ENCODE data around the gene MYMX. TPM values are rescaled to one million over a fixed set of nuclear protein-coding genes. Genes with fewer than 3 reads are reported as not detected.

The MYMX gene
- total RNA-seq: under 1 TPM in 1 of 4 donors, not detected in 3; 0.95 TPM

DNA sequence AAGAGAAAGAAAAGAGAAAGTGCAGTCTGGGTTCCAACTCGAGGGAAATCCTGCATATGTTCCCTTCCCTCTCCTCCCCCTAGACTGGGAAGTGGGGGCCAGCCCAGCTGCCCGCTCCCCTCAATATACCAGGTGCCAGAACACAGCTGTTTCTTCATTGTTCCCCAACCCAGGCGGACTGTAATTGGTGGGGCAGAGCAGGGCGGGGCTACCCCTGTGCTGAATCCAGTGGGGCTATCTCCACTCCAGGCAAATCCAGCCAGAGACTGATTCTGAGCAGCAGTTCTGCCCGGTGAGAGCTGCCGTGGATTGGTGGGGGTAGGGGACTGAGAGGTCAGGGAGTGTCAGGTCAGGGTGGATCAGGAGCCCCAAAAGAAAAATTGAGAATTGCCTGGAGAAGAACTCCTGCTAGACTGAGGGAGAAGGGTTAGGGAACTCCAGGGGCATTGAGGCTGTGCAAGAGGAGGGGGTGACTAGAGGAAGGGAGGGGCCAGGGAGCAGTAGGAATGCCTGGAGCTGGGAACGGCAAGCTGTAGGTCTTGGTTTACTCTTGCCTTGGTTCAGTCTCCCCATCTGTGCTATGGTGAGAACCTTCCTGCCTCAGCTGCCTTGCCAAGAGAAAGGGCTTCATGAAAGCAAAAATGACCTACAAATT, at the start of gene MYMX:
MYMX (plus strand) TSS at position 250 of the 655 bp plus-strand sequence. CDS start 546 bp downstream, outside the sequence.
- Histone ChIP-seq H3K27me3 (no peaks in the 10 kb centered on the region), H3K36me3 (no peaks in the 10 kb centered on the region), H3K27ac (peak within 1 kb of the TSS; percentile 48 to 94 (median 86)), H3K4me1 (peaks cover 22 to 55% (median 41%) of the 10 kb centered on the region in 4 donors), H3K4me3 (no peak within 1 kb of the TSS), H3K9me3 (no peaks in the 10 kb centered on the region)
- in situ Hi-C loops (cut with MboI; ENCODE audit: low pct_ligation_motif_present in 1 of 4, low pct_unique_long_range_greater_than_20kb in 1 of 4, low sequenced_read_pairs in 3 of 4): no loop called here
- intact Hi-C loops (cut with DNase I; ENCODE audit: low total_unique reads): no loop called here
- 6 to 23% methylated on average over 3 to 7 of the region's 7 CpGs for WGBS, 2 donors (ENCODE audit: low coverage in 1 of 2)
- no peak for DNase-seq
- TF ChIP-seq EP300 (IDR thresholded peaks at IDR 0.05; ENCODE audit: low read depth) (no peak), POLR2AphosphoS5 (IDR thresholded peaks at IDR 0.05) (no peak), POLR2A (IDR thresholded peaks at IDR 0.05) (no peak), CTCF (IDR thresholded peaks at IDR 0.05) (no peak)

DNA sequence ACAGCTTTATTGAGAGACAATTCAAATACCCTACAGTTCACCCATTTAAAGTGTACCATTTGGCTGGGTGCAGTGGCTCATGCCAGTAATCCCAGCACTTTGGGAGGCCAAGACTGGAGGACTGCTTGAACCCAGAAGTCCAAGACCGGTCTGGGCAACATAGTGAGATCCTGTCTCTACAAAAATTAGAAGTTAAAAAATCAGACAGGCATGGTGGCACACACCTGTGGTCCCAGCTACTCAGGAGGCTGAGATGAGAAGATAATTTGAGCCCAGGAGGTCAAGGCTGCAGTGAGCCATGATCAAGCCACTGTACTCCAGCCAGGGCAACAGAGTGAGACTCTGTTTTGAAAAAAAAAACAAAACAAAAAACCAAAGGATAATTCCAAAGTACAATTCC, 49.2 kb upstream of the MYMX start:
- Histone ChIP-seq H3K4me3 (no peak overlapping the region), H3K27me3 (no peaks in the 10 kb centered on the region), H3K9me3 (no peaks in the 10 kb centered on the region), H3K36me3 (no peaks in the 10 kb centered on the region), H3K27ac (no peak overlapping the region), H3K4me1 (peaks cover 0 to 20% (median 10%) of the 10 kb centered on the region in 4 donors)
- in situ Hi-C loops (cut with MboI; ENCODE audit: low pct_ligation_motif_present in 1 of 4, low pct_unique_long_range_greater_than_20kb in 1 of 4, low sequenced_read_pairs in 3 of 4): loop anchor here in 2 of 4 donors (10.0 to 25.0 kb wide), 2 partner anchors 67 to 170 kb away; partner anchors contain the start of gene SPATS1 (in 2 of the 2)
- no peak for DNase-seq
- intact Hi-C loops (cut with DNase I; ENCODE audit: low total_unique reads): no loop called here
- no peak for TF ChIP-seq POLR2AphosphoS5 (IDR thresholded peaks at IDR 0.05)
- no peak for TF ChIP-seq CTCF (IDR thresholded peaks at IDR 0.05)
- TF ChIP-seq EP300 (IDR thresholded peaks at IDR 0.05; ENCODE audit: low read depth): no peak
- TF ChIP-seq POLR2A (IDR thresholded peaks at IDR 0.05): no peak
- WGBS, 2 donors (ENCODE audit: low coverage in 1 of 2): 96% methylated on average over 1 of the region's 1 CpG; no CpG with 5 or more reads in 1 of the 2 donors

GRCh38 chr6:44169154-44169553, 47.6 kb upstream of the MYMX start:
- intact Hi-C loops (cut with DNase I; ENCODE audit: low total_unique reads): no loop called here
- in situ Hi-C loops (cut with MboI; ENCODE audit: low pct_ligation_motif_present in 1 of 4, low pct_unique_long_range_greater_than_20kb in 1 of 4, low sequenced_read_pairs in 3 of 4): loop anchor here in 2 of 4 donors (10.0 to 25.0 kb wide), 2 partner anchors 66 to 168 kb away; partner anchors contain the start of gene SPATS1 (in 2 of the 2)
- H3K4me1 ChIP-seq: peaks cover 3 to 20% (median 10%) of the 10 kb centered on the region in 4 donors
- H3K4me3 ChIP-seq: no peak overlapping the region
- no peaks in the 10 kb centered on the region for H3K27me3 ChIP-seq
- WGBS, 2 donors (ENCODE audit: low coverage in 1 of 2): 37 to 53% methylated on average over 6 to 9 of the region's 9 CpGs
- H3K9me3 ChIP-seq: no peaks in the 10 kb centered on the region
- peak; percentile 72 for DNase-seq
- no peak overlapping the region for H3K27ac ChIP-seq
- TF ChIP-seq POLR2AphosphoS5 (IDR thresholded peaks at IDR 0.05): no peak
- no peak for TF ChIP-seq EP300 (IDR thresholded peaks at IDR 0.05; ENCODE audit: low read depth)
- TF ChIP-seq CTCF (IDR thresholded peaks at IDR 0.05): no peak
- no peak for TF ChIP-seq POLR2A (IDR thresholded peaks at IDR 0.05)
- H3K36me3 ChIP-seq: no peaks in the 10 kb centered on the region

GRCh38 chr6:44169886-44170570, 46.7 kb upstream of the MYMX start:
- Histone ChIP-seq H3K9me3 (no peaks in the 10 kb centered on the region), H3K4me1 (peaks cover 3 to 20% (median 10%) of the 10 kb centered on the region in 4 donors), H3K4me3 (no peak overlapping the region), H3K27me3 (no peaks in the 10 kb centered on the region), H3K27ac (no peak overlapping the region), H3K36me3 (no peaks in the 10 kb centered on the region)
- in situ Hi-C loops (cut with MboI; ENCODE audit: low pct_ligation_motif_present in 1 of 4, low pct_unique_long_range_greater_than_20kb in 1 of 4, low sequenced_read_pairs in 3 of 4): loop anchor here in 2 of 4 donors (10.0 to 25.0 kb wide), 2 partner anchors 65 to 167 kb away; partner anchors contain the start of gene SPATS1 (in 2 of the 2)
- intact Hi-C loops (cut with DNase I; ENCODE audit: low total_unique reads): loop anchor here (5.0 kb wide), 1 partner anchor 67 kb away; no protein-coding TSS in a partner anchor
- TF ChIP-seq CTCF (IDR thresholded peaks at IDR 0.05): no peak
- TF ChIP-seq EP300 (IDR thresholded peaks at IDR 0.05; ENCODE audit: low read depth): no peak
- TF ChIP-seq POLR2AphosphoS5 (IDR thresholded peaks at IDR 0.05): no peak
- no peak for TF ChIP-seq POLR2A (IDR thresholded peaks at IDR 0.05)
- peak; percentile 34 for DNase-seq
- WGBS, 2 donors (ENCODE audit: low coverage in 1 of 2): 51 to 71% methylated on average over 5 to 10 of the region's 10 CpGs
